HG03565 (cell line): Measurements from ENCODE around the gene SUMO2.
A peak's percentile ranks its signal among the peaks of the same experiment; 100 is the strongest.
"Not testable (repeated sequence)": the region's sequence is repeated elsewhere in the genome, so short reads cannot be mapped to it uniquely, and the experiment has no call there.

Source experiments
- ATAC-seq: cut with Tn5 transposase; IDR thresholded peaks from one replicate; pipeline ENCODE4 v1.9.1; 2021; ENCODE audit warnings: mild to moderate bottlenecking, moderate library complexity; ENCODE audit not compliant: unreplicated experiment

The SUMO2 gene

GRCh38 chr17:75146592-75146991 is 36.2 kb downstream of the SUMO2 start:
- no peak for ATAC-seq

DNA sequence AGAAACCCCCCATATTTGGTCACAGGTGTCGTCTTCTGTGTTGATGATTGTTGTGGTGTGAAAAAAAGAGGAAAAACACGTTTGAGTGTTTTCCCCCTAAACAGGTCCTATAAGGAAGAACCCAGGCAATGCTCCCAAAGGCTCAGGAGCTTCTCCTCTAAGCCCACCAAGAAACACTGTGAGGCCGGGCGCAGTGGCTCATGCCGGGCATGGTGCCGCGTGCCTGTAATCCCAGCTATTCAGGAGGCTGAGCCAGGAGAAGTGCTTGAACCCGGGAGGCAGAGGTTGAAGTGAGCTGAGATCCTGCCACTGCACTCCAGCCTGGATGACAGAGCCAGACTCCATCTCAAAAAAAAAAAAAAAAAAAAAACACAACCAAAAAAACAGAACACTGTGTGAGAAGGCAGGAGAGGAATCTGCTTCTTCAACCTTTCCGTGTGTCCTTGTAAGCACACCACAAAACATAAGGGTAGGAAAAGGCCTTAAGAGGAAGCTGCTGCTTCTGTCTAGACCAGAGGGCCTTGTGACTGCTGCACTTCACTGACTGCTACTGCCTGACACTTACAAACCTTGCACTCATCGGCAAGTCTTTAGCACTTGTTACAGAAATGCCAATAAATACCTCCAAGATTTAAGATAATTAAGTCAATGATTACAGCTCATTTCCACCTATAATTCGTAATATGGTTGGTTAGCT is 37.8 kb downstream of the SUMO2 start:
- ATAC-seq, result no peak

GRCh38 chr17:75142236-75142971 is 40.4 kb downstream of the SUMO2 start:
- ATAC-seq, result no peak

GRCh38 chr17:75138519-75138918 is 44.2 kb downstream of the SUMO2 start:
- no peak for ATAC-seq

- ATAC-seq, result not testable (repeated sequence)
Observed at GRCh38 chr17:75137762-75138161, 45.0 kb downstream of the SUMO2 start.

DNA sequence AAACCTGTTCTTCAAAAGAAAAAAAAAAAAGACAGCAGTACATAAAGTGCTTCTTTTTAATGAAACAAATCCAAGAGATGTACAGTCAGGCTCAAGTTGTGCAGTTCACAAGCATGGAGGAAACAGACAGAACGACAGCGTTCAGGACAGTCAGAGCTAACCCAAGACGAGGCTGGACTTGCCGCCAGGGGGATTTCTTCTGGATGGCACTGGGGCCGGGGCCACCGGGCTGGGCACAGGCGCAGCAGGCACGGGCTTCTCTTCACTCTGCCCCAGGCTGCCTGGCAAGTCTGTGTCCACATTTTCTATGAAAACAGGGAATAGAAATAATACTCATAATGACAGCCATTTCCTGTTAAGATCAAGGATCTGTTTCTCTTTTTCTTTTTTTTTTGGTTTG is 46.8 kb downstream of the SUMO2 start:
- ATAC-seq, result no peak

GRCh38 chr17:75135452-75135851 is 47.3 kb downstream of the SUMO2 start:
- ATAC-seq, result no peak

GRCh38 chr17:75133607-75134347 is 49.0 kb downstream of the SUMO2 start:
- ATAC-seq, result not testable (repeated sequence)

- no peak for ATAC-seq
Observed at GRCh38 chr17:75133001-75133400, 49.8 kb downstream of the SUMO2 start.

- not testable (repeated sequence) for ATAC-seq
Observed at GRCh38 chr17:75132018-75133000, 50.5 kb downstream of the SUMO2 start.

GRCh38 chr17:75131278-75132017 is 51.3 kb downstream of the SUMO2 start, which contains the start of gene NT5C:
TSS of gene NT5C (minus strand) at chr17:75131742. CDS start at chr17:75131707, 35 bp downstream.
- ATAC-seq, result peak; percentile 62

GRCh38 chr17:75130632-75131277 is 52.0 kb downstream of the SUMO2 start:
- no peak for ATAC-seq

- ATAC-seq, result no peak
Observed at GRCh38 chr17:75130059-75130631, 52.6 kb downstream of the SUMO2 start.

GRCh38 chr17:75129576-75129975 is 53.2 kb downstream of the SUMO2 start:
- ATAC-seq, result no peak

DNA sequence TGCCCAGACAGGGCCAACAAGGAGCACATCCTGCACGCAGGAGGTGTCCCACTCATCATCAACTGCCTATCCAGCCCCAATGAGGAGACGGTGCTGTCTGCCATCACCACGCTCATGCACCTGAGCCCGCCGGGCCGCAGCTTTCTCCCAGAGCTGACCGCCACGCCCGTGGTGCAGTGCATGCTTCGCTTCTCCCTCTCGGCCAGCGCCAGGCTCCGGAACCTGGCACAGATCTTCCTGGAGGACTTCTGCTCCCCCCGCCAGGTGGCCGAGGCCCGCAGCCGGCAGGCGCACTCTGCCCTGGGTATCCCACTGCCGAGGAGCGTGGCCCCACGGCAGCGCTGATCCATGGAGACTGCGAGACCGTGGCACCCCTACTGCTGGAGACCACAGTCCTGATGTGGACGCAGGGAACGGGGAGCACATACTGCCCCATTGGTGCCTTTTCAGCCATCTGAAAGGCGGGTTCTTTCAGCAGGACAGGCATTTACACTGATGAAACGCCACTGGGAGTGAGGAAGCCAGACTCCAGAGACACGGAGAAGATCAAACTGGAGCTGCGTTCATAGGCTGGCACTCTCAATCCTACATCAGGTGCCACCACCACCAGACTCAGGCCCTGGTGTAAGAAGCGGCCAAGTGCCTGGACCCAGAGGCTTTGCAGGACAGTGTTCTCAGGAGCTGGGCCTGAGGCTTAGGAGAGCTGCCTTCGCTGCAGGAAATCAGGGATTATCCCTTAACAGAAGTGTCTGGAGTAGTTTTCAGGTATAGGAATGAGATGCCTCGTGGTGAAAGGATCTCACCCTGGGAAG is 53.9 kb downstream of the SUMO2 start:
- no peak for ATAC-seq

DNA sequence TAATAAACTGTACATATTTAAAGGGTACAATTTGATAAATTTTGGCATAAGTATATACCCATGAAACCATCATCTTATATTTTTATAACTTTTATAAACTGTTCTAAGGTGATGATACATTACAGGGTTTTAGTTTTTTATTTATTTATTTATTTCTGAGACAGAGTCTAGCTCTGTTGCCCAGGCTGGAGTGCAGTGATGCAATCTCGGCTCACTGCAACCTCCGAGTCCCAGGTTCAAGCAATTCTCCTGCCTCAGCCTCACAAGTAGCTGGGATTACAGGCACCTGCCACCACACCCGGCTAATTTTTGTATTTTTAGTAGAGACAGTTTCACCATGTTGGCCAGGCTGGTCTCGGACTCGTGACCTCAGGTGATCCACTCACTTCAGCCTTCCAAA is 54.8 kb downstream of the SUMO2 start:
- not testable (repeated sequence) for ATAC-seq

DNA sequence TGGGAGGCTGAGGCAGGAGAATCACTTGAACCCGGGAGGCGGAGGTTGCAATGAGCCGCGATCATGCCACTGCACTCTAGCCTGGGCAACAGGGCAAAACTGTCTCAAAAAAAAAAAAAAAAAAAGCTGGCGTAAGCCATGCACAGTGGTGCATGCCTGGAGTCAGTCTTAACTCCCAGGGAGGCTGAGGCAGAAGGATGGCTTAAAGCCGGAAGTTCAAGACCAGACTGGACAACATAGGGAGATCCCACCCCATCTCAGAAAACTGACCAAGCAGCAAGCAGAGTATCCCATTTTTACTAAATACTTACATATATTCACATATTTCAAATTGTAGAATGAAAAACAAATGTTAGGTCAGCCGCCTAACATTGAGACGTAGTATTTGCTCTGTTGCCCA is 55.8 kb downstream of the SUMO2 start:
- no peak for ATAC-seq

GRCh38 chr17:75125984-75126383 is 56.8 kb downstream of the SUMO2 start:
- ATAC-seq, result no peak
